NOMO-1 treated with dmso at 0.1 percent for 144 hours (cell line): ENCODE results near the gene VTN.

ENCODE experiments used
- DNase-seq: peaks from one replicate; lab custom pipeline; 2025; ENCODE audit not compliant: unreplicated experiment; lab: John Stamatoyannopoulos, UW

Gene VTN

DNA sequence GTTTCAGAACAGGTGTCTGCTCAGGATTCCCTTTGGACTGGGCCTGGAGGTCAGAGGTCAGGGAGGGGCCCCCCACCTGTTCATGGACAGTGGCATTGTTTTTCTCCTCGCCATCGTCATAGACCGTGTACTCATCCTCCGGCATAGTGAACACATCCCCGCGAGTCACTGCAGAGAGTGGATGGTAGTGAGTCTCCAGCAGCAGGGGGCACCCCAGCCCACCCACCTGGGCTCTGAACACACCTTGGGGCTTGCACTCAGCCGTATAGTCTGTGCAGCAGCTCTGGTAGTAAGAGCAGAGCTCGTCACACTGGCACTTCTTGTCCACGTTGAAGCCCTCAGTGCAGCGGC lies 448 bp downstream of the VTN start:
- no peak for DNase-seq

DNA sequence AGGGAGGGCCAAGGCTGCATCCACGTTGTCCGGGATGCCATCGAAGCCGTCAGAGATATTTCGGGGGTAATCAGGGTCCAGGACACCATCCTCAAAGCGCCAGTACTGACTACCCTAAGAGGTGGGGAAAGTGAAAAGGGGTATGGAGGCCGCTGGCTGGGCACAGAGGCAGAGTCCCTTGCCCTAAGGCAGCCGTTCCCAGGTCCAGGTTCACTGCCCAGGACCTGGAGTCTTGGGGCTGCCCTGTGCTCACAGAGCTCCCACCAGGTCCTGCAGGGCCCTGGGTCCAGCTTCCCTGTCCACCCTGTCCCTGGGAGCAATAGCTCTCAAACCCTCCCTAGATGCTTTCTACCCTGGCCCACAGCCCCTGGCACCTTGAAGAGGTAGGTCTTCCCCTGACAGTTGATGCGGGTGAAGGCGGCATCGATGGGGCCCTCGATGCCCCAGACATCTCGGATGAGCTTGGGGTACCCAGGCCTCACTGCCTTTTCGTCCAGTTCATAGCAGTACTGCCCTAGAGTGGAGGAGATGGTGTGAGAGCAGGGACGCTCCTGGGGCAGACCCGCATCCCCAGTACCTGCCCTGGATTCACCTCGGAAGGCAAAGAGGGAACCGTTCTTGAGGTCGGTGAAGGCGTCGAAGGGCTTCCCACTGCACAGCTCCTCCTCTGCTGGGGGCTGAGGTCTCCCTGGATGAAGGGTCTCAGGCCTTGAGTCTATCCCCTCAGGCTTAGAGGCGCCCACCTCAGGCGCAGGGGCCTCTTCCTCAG lies 1.0 kb downstream of the VTN start:
- DNase-seq, result no peak

DNA sequence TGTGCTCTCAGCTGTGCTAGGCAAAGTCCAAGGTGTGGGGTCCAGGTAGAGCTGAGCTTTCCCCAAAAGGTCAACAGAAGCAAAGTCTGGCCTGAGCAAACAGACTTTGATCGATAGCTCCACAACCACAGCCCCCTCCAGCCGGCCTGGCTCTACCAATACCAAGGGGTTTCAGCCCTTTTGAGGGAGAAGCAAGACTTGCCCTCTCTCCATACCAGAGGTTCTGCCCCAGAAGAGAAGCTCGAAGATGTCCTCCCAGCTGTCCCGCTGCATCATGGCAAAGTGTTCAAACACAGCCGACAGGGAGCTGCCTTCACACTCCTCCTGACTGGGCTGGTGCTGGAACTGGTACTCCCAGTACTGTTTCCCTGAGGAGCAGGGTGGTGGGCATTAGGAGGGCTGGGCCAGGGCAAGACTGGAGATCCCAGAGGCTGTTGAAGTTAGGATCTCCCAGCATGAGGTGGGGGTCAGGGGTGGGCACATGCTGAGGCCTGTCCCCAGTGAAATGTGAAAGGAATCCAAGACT lies 1.7 kb downstream of the VTN start:
- no peak for DNase-seq

DNA sequence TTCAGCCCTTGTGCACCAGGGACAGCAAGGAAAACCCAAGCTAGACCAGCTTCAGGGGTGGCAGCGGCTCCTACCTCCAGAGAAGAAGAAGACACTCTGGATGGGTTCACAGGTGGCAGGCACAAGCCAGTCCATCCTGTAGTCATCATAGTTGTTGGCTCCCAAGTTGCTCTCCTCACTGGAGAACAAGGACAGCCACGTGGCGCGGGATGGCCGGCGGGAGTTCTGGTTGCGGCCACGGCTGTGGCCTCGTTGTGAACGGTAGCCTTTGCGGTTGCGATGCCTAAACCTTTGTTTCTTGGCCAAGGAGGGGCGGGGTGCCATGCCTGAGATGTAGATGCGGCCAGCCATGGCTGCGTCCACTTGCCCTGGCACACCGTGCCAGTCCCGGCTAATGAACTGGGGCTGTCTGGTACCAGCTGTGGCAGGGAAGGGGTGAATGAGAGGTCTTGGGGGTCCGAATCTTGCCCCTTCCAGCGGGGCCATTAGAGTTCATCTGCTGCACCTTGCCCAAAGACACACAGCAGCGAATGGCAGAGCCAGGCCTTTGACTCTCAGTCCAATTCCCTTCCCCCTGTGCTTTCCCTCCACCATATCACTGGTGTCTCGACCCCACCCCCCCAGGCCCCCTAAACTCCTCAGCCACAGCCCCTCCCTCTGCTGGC lies 2.3 kb downstream of the VTN start:
- DNase-seq, result no peak

DNA sequence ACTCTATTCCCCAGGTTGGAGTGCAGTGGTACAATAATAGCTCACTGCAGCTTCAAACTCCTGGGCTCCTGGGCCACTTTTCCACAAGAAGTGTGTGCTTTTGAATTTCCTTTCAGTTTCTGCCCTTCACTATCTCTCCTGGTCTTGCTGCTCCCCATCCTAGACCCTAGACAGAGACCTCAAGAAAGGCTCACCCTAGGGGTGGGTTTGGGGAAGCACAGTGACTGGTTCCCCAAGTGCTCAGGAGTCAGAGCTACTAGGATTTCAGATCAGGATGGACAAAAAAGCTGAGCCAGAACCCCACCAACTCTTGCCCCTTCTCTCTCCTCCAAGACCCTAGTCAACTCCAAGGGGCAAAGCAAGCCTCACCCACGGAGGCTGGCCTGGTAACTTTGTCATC lies 3.5 kb downstream of the VTN start:
- no peak for DNase-seq

DNA sequence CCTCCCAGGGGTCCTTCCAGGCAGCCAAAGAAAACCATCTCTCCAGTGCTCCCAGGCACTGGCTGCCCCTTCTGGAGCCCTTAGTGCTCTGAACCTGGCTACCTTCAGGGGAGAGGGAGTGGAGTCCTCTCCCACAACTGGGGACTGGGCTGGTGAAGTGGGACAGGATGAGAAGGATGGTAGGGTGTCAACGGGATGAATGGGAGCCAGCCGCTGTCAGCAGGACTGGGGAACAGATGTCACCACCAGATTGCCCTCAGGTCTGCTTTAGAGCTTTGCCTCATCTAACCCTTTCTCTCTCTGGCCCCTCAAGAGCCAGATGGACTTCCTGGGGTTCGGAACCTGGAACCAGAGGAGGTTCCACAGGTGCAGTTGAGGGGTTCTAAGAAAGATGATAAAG lies 4.6 kb downstream of the VTN start:
- DNase-seq, result no peak

DNA sequence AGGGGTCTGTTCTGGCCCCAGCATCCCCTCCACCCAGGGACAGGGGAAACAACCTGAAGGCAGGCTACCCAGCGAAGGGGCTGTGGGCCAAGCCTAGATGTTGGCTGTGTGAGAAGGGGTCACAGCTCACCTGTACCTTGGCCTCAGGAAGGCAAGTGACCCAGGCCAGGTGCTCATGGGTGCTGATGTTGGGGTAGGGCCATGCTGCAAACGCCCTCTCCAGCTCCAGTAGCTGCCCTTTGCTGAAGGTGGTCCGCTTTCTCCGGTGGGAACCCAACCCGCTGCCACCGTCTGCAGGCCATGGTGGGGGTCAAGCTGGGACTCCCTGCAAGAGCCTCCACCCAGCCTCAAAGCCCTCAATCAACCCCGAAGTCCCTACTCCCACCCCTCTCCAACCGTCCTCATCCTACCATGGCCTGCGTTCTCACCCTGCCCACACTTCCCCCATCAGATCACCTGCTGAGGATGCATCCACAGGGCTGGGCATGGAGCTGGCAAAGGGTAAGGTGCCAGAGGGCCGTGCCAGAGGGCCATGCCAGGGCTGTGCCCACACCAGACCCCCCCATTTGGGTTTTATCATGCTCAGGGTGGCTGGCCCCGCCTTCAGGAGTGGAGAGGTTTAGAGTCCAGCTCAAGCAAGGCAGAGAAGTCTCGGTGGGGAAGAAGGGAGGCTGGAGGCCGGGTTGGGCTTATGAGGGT lies 5.3 kb downstream of the VTN start, which contains the start of gene SEBOX:
Gene SEBOX (minus strand): TSS at position 535 of the 699 bp plus-strand sequence. CDS start 48 bp downstream, at position 487.
- DNase-seq, result no peak

DNA sequence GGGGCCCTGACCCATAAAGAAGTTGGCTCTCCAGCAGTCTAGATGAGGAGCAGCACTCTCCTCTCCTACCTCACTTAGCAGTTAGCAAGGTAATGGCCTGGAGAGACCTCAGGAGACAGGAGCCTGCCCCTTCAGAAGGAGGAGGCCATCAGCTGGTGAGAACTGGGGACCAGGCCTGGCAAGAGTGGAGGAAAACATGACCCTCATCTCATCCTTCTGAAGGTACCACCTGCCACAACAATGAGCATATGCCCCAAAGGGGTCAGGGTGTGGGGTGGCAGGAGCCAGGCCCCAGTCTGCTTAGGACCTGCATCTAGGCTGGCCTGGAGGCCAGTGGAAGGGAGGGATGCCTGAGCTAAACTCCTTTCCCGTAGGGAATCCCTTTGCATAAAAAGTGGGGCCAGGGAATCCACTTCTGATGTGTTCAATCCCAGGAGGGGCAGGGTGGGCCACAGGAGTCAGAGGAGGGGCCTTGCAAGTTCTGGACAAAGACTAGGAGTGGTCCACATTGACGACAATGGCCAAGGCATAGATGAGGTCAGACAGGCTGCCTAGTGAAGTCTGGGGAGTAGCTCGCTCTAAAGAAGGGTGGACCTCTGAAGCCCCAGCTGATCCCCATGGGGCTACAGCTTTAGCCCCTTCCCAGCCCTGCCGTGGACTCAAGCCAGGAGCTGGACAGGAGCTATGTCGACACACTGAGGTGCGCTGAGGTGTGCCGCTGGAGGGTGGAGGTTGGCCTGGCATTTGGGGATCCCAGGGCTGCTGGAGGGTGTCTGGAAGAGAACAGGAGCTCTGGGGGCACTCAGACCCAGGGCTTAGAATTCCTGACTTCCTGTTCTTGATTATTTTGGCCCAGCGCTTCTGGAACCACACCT lies 6.1 kb downstream of the VTN start:
- DNase-seq, result no peak

DNA sequence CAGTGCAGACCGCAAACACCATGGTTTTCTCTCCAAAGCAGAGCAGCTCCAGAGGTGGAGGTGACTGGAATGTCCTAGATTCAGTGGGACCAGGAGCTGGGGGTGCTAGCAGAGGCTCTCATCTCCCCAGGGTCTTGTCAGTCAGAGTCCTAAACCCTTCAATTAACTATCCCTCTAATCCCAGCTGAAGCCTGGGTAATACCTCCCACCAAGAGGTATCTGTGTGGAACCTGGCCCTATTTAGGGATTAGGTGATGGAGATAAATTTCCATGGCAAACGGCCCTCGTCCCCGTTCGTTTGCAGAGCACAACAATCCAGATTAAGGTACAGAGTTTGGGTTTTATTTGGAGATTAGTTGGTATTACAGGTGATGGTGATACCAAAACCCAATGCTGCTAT lies 6.9 kb downstream of the VTN start:
- no peak for DNase-seq

DNA sequence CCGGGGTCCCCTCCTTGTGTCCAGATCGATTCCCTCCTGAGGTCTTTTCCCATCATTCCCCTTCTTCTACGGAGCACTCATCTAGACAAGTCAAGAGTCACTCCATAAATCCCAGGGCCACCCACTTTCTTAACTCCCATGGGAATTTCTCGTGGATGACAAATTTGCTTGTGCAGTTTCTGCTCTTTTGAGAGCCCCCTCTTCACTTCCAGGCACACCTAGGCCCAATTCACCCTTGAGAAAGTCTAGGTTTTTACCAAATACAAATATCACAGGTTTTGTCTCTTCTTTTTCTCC lies 12.3 kb downstream of the VTN start:
- no peak for DNase-seq

DNA sequence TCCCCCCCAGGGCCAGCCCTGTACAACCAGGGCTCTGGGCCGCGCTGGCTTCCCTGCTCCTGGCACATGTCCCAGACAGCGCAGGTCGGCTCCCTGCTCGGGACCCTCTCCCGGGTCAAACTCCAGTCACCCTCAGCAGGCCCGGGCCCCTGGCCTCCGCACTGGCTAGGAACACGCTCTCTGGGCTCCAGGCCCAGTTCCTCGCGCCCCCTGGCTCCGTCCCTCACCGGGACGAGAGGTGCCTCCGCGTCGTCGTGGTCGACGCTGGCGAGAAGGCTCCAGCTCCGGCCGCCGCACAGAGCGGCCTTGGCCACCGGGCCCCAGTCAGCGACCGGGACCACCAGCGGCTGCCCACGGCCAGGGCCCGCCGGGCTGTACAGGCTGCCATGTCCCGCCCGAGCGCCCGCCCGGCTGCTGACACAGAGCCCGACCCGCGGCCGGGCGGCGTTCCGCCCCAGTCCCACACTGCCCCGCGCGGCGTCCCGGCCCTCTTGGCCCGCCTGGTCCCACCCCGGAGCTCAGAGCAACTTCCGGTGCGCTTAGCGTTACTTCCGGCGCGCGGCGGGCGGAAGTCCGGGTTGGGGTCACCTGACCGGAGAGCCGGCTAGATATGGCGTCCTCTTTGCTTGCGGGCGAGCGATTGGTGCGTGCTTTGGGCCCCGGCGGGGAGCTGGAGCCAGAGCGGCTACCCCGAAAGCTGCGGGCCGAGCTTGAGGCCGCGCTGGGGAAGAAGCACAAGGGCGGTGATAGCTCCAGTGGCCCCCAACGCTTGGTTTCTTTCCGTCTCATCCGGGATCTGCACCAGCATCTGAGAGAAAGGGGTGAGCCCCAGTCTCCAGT lies 12.8 kb downstream of the VTN start, which contains the start of gene POLDIP2:
Gene POLDIP2 (minus strand): TSS at position 467 of the 840 bp plus-strand sequence. CDS start 79 bp downstream, at position 388.
- peak; percentile 95 for DNase-seq

DNA sequence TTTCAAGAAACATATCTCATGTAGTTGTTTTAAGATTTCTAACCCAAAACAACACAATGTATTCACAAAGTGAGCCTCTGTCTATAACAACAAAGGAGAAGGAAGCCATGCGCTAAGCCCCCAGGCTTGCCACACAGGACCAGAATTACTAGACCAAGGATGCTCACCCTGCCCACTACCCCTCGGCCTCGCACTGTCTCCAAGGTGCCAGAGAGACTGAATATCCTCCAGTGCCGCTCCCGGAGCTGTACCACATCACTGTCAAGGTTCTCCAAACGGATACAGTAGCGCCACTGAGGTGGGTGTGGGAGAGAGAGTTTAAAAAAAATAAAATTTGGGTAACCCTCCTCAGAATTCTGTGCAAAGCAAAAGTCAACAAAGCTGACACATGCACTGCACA lies 19.8 kb downstream of the VTN start:
- DNase-seq, result no peak

DNA sequence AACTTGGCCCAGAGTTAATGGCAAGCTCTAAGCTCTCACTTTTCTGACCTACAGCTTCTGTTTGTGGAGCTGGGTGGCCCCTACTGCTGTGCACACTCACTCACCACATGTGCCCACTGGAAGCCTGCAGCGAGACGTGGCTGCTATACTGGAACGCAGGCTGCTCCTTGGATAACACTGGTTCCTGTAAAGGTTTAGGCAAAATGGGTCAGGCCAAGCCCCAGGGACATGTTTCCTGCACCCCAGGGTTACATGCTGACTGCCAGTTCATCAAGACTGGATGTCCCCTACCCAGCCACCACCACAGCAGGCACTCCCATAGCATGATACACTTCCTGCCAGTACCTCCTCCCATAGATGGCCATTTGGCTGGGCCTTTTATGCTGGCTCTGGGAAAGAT lies 21.1 kb downstream of the VTN start:
- no peak for DNase-seq

DNA sequence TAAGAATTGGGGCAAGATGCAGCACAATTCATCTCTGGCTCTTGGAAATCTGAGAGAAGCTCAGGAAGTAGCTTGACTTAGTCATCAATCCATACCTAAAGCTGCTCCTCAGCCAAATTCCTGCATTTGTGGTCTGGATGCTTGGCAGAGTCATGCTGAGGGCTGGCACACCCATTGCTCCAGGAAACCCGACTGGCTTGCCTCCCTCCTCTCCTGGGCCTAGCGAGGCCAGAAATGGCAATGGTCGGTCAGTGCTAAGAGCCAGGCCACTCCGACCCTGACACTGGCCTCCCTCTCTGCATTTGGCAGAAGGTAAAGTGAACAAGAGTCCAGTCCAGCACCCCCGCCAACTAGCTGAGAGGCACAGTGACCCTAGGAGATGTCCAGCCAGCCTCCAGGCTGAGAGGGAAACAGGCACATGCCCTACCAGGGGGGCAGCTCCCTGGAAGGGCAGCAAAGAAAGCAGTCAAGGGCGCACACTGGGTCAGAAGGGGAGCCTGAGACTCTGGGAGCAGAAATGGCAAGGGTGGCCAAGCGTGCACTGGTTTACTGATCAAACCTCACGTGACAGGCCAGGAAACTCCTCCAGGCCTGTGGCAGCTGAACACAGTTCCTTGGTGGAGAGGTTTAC lies 22.7 kb downstream of the VTN start:
- DNase-seq, result no peak

DNA sequence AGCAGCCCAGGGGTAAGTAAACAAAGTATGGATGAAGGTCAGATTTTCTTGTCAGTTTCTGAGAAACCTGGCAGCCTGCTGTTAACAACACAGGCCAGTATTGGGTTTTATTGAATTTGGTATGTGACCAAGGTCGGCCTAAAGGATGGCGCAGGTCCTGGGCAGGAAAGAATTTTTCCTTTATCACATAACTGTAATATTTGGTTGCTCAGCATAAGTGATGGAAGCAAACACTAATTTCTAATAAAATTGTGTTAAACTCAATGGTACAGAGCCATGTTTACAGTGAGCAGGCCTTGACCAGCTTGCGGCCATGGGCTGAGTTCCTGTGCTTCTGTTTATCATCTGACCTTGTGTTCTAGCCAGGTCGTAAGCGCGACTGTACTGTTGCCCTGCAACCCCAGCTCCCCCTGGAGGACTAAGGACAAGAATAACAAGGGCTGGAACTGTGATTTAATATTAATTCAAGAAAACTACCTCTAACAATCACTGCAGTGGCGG lies 23.3 kb downstream of the VTN start:
- no peak for DNase-seq

DNA sequence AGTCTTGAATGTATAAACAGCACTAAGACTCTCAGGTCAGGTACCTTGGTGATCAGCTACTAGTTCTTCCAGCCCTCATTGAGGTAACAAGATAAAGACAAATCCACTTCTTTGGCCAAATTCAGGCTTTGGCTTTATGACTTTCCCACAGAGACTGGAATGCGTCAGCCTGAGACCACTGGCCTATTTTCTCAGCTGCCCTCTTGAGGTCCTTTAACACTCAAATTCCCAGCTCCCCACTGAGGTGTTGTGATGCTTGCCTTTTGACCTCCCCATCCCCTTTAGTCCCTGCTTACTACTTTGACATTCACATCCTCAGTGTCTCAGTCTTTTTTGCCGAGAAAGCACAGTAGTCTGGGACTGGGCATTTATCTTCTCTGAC lies 23.9 kb downstream of the VTN start:
- DNase-seq, result no peak

DNA sequence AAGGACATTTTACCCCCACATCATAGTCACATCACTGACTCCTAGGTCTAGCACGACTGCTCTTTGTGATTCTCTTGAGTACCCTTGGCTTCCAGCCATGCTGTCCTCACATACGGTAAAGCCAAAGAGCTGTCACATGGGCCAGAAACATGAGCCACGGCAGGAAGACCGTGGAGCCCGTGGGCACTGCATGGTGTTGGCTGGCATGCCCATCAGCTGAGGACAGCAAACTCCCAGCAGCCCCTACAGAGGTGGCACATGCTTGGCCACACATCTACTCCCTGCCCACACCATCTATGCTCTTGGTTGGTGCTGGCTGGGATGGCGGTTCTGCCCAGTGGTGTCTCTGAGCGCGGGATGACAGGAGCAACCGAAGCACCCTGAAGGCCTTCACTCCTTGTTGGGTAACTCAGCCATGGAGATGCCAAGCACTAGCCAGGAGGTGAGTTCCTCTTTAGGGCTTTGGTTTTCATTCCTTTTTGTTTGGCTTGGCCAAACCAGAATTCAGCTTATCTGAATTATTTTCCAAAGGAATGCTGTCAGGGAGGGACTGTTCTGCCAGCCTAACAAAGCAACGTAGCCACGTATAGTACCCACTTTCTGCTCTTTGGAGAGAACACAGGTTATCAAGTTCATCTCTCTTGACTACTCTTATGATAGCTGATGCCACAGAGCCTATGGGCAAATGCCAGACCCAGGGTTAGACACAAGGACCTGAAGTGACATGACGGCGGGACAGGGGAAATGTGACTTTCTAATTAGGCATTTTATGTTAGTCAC lies 24.5 kb downstream of the VTN start:
- no peak for DNase-seq

DNA sequence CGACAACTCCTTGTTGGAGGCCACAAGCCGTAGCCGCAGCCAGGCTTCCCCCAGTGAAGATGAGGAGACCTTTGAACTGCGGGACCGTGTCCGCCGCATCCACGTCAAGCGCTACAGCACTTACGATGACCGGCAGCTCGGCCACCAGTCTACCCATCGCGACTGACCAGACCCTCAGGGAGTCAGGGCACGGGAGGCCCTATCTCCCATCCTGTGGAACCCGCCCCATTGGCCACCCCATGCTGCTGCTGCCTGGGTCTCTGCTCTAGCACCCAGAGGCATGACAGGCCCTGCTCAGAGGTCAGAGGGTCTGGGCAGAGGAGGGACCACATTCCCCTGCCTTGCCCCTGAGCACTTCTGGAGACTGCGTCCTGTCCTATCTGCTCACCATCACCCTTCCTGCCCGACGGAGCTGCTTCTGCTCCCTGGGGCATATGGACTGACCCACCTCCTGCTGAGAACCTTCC lies 25.6 kb downstream of the VTN start:
- no peak for DNase-seq

DNA sequence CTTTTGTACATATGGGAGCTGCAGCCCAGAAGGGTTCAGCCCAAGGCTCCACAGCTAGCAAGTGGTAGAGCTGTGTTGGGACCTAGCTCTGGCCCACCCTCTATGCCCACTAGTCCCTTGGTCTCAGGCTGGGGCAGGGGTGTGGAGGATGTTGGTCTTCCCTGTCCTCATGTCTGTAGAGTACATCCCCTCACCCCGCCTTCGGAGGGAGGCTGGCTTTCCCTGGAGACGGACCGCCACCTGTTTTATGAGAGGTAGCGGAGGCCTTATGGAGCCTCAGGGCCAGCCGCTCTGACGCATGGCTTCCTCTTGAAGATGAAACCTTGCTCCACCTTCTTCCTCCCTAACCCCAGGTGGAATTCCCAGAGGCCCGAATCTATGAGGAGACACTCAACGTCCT lies 26.1 kb downstream of the VTN start:
- DNase-seq, result no peak
